GM21619 (cell line): ENCODE results near the gene KNSTRN.

Experiments used
- ATAC-seq: cut with Tn5 transposase; IDR thresholded peaks from one replicate; pipeline ENCODE4 v1.9.1; 2021; ENCODE audit not compliant: unreplicated experiment

The KNSTRN gene

DNA sequence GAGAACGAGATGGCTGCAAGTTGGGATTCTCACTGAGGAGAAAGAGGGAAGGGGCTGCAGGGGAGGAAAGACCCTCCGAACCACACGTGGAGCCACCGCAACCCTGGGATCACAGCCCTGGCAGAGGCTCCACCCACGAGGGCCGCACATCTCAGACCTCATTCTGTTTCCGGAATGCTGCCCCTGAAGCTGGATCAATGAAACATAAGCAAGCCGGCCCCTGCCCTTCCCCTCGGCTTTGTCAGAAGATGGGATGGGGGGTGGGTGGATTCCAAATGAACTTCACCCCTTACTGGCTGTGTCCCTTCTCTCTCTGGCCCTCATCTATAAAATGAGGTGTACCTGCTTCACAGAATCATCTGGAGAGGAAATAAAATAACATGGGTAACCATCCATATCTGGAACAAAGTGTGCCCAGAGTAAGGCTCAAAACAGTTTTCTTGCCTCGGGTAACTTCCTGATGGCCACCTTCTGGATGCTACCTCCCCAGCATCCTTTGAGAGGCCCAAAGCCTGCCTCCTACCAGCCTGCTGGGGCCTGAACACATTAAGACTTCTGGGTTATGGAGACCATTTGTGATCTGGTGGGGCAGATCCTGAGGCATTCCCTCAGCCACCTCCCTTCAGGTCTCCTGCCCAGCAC, 37.2 kb upstream of the KNSTRN start:
- ATAC-seq: no peak

DNA sequence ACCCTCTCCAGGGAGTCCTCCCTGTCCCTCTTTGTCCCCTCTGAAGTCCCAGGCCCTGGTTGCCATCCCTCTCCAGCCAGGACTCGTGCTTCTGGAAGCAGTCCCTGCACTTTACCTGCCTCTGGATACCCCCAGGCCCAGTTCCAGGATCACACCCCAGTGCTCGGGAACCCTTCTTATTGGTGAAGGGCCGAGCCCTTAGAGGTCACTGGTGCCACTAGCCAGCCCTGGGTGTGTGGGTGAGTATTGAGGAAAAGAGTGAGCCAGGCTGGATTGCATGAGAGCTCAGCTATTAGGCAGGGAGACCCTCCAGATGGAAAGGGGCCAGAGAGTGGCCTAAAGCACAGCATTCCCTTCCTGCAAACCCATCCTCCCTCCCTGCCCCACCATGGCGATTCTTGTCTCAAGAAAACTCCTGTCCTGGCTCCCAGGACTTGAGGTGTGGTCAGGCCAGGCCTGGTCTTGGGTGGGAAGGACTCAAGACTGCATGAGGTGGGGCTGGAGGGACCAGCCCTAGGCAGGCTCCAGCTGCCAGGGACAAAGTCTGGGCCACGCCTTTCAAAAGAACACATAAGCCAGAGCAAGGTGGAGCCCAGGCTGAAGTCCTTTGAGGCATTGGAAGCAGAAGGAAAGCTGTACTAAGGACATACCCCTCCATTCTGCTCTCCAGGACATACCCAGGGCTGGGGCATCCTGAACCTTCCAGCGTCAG, 36.5 kb upstream of the KNSTRN start:
- no peak for ATAC-seq

- no peak for ATAC-seq
Observed at GRCh38 chr15:40346579-40347558, 35.7 kb upstream of the KNSTRN start.

DNA sequence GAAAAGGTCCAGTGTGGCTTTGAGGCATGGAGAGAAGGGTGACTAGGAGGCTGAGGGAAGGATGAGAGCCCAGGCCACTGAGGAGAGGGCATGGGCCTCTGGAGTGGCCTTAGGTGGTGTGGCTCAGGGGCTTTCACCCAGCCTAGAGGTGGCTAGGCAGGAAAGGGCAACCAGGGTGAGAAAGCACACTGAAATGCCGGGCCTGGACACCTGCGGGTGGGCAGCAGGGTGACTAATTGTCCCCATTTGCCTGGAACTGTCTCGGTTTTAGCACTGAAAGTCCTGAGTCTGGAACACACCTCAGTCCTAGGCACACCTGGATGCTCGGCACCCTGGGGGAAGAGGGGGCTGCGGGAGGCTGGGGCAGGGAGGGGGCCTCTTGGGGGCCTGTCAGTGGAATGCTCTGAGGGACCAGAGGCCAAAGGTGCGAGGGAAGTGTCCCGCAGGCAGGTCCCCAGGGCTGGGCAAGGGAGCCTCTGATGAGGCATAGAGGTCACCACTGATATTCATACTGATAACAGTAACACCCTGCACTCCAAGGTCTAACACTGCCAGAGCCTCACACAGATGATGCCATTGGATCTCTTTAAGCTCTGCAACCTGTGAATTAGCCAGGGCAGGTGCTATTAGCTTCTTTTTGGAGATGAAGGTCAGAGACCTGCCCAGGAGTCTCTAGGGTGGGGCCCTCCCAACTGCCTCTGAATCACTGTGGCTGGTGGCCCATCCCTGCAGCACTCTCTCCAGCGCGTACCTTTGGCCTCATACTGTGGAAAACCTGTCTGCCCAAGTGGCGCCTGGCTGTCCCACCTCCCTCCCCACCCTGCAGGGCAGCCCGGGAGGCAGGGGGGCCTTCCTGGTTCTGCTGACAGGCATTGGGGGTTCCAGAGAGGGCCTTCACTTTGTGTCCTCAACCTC, 34.7 kb upstream of the KNSTRN start:
- ATAC-seq: no peak

- ATAC-seq: no peak
Observed at GRCh38 chr15:40348474-40348870, 34.0 kb upstream of the KNSTRN start.

- no peak for ATAC-seq
Observed at GRCh38 chr15:40349163-40349562, 33.4 kb upstream of the KNSTRN start.

DNA sequence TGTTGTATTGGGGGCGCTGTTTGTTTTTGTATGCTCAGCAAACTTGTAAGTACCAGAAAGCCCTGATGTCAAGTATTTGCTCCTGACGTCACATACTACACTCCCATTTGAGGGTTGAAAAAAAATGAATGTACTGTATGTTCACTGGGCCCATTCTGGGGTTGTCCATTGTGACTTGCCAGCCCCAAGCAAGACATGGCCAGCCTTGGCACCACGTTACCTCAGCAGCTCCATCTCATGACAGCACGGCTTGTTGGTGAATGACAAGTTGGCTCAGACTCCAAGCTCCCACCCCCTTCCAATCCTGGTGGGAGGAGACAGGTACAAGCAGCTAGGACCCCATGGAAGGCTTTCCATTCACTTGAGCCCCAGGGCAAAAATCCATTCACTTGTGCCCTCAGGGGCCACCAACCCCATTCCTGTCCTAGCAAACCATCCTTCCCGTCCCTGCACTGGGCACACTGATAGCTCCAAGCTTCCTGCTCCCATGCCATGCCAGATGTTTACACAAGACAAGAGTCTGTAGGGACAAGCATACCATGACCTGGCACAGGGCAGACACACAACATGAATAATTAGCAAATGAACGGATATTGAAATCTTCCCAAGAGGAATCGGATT, 30.1 kb upstream of the KNSTRN start:
- no peak for ATAC-seq

DNA sequence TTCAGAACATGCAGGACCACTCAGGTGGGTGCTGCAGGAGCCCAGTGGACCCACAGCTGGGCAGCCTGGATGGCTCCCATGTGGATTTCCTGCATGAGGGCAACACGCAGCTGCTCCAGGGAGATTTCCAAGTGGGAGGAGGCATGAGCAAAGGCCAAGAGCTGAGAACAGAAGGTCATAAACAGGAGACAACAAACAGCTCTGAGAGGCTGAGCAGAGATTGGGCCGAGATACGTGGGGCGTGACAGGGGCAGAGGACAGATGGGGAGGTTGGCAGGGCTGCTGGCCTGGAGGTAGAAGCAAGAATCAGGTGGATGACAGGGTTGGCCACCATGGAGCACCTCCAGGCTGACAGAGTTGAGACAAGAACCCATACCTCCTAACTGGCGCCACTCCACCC, 28.8 kb upstream of the KNSTRN start:
- no peak for ATAC-seq

DNA sequence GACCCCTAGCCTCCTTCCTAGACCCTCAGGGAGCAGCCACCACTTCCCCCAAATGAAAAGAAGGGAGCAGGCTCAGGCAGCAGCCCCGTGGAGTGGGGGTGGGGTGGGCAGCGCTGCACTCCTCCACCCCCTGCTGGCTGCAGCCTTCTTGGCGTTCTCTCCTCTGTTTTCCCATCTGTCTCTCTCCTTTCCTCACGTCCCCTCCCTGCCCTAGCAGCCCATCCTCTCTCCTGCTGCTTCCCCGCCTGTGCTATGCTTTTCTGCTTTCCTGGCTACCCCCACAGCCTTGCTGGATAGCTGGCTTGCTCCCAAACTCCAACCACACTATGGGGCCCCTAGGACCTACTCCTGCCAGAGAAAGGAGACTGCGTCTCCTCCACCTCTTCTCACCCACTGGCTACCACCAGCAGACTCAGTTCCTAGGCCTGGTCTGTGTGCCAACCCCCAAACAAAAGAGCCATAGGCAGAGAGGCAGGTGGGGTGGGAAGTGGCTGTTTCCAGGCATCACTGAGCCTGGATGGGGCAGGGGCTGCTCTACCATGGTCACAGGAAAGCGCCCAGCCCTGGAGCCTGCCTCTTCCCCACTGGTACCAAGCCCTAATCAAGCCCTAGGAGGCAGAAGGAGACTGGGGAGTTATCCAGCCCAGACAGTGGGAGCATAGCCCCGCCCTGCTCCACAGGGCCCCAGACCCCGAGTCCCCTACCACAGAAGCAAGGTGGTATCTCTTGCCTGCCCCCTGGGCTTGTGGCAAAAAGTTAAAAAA, 27.9 kb upstream of the KNSTRN start:
- no peak for ATAC-seq

DNA sequence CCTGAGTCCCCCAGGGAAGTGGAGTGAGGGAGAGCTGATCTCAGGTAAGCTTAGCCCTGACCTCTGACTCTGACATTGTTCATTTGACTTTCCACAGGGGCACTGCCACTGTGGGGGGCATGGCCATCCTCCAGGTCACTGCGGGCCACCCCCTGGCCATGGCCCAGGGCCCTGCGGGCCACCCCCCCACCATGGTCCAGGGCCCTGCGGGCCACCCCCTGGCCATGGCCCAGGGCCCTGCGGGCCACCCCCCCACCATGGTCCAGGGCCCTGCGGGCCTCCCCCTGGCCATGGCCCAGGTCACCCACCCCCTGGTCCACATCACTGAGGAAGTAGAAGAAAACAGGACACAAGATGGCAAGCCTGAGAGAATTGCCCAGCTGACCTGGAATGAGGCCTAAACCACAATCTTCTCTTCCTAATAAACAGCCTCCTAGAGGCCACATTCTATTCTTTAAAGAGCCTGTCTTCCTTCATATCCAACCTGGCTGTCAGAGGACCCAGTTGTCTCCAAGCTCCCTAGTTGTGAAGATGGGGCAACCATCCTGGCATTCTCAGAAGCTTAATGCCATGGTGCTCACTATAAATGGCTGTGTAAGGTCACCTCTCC, 26.4 kb upstream of the KNSTRN start:
- ATAC-seq: no peak

DNA sequence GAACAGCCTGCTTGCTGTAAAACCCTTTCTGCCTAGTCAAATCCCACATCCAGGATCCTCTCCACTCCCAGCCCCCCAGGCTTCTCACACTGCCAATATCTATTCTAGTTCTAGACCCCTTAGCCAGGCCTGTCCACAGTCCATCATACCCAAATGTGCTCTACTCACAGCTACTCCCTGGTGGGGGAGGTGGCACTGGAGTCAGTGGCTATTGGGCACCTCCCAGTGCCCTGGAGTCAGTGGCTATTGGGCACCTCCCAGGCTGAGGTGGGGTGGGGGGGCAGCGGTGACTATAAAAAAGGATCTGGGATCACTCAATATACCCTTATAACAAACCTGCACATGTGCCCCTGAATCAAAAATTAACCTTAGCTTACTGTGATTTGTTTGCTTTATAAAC, 25.3 kb upstream of the KNSTRN start:
- ATAC-seq: no peak

DNA sequence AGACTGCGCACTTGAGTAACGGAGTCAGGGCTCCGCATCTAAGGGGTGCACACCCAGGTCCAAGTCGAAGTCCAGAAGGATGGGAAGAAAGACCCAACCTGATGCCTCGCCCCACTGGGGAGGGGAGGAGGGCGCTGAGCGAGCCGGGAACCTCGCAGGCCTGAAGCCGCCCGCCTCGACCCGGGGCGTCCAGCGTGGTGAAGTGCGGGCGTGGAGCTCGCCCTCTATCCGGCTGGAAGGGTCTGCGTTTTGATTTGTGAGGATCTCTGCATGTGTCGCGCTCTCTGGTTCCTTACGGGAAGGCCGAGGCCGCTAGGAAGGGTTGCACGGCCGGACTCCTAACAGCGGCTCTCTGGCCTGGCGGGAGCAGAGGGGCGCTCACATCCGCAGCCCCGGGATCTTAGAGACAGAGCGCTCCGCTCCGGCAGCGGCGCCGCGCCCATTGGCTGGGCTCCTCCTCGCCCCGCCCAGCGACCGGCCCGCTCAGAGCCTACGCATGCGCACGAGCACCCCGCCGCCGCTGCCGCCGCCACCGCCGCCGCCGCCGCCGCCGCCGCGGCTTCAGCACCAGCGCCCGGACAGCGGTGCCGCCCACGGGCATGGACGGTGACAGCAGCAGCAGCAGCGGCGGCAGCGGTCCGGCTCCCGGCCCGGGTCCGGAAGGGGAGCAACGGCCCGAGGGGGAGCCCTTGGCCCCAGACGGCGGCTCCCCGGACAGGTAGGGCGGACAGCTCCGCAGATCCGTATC, 24.6 kb upstream of the KNSTRN start, which contains the start of gene DISP2:
TSS of gene DISP2 (plus strand) at position 497 of the 748 bp plus-strand sequence. CDS start at position 600, 103 bp downstream.
- peak; percentile 85 for ATAC-seq

DNA sequence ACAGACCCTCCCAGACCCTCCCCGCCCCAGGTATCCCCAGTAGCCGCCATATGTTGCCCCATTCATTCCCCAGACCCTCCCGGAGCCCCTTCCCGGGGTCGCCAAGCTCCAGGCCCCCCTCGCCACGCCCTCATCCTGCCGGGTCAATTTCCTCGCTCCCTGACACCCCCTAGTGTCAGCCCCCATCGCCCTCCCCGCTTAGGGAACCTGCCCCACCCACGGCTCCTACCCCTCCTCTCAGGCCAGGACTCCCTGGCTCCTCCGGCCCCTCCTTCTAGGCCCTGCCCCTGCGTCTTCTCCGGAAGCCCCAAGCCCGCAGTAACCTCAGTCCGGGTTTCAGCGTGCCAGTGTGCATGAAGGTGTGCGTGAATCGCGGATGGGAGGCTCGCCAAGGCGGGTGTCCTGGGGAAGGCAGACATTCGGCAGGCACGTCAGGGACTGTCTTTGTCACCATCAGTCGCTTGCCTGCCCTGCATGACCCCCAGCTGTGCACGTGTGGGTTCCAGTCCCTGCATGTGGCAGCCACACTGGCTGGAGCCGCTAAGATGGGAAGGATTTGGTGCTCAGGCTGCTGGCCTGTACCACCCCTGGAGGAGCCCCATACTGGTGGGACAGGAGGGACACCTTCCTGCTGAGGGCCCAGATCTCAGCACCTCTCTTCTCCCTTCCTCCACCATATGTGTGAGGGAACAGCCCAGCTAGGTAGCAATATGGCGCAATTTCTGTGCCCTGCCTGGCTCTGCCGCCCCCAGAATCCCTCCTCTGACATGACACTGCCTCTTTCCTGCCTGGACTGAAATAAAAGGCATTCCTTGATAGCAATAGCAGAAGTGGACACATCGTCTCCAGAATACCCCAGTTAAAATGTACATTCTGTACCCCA, 23.8 kb upstream of the KNSTRN start:
- ATAC-seq: peak; percentile 21

GRCh38 chr15:40360015-40360414, 22.5 kb upstream of the KNSTRN start:
- no peak for ATAC-seq

DNA sequence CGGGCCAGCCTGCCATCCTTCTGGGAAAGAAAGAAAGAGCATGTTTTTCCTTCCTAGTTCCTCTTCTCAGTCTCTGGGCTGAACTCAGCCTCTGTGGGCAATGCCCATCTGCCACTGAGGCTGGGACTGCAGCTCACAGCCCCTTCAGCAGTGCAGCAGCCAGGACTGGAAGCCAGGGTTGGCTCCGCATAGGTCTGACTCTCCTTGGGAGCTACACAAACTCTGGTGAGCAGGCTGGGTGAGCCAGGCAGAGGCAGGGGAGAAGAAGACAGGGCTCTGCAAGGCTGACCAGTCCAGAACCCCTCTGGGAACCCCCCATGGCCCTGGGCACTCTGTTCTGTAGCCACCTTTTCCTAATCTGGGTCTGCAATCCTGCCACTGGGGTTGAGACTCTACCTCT, 20.9 kb upstream of the KNSTRN start:
- ATAC-seq: no peak

DNA sequence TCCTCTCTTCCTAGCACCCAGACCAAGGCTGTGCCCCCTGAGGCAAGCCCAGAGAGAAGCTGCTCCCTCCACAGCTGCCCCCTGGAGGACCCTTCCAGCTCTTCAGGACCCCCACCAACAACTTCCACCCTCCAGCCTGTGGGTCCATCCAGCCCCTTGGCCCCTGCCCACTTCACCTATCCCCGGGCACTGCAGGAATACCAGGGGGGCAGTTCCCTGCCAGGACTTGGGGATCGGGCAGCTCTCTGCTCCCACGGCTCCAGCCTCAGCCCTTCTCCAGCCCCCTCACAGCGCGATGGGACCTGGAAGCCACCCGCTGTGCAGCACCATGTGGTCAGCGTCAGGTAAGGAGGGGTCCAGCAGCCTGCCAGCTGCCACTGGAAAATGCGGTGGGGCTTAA, 18.9 kb upstream of the KNSTRN start:
- no peak for ATAC-seq

DNA sequence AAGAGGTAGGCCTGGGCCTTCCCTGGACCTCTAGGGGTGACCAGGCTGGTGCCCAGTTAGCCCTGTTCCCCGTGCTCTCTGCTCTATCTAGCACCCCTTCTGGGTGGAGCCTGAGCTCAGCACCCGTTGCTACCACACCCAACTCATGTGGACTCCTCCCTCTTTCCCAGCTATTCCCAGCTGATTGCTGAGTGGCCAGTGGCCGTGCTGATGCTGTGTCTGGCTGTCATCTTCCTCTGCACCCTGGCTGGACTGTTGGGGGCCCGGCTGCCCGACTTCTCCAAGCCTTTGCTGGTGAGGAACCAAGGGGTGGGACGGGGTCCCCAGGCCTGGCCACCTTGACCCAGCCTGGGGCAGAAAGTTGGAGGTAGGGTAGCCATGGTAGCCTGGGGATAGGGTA, 18.3 kb upstream of the KNSTRN start:
- no peak for ATAC-seq
